HG03439 (cell line): ENCODE results near the gene ZNF888.
"Not testable (repeated sequence)": the region's sequence is repeated elsewhere in the genome, so short reads cannot be mapped to it uniquely, and the experiment has no call there.

ENCODE experiments used
- ATAC-seq: cut with Tn5 transposase; IDR thresholded peaks from one replicate; pipeline ENCODE4 v1.9.1; 2021; ENCODE audit warnings: mild to moderate bottlenecking, moderate library complexity; ENCODE audit not compliant: unreplicated experiment

The ZNF888 gene

GRCh38 chr19:52922841-52923777 lies at the start of gene ZNF888:
TSS of gene ZNF888 (minus strand) at chr19:52923428. CDS start at chr19:52917873, 5,555 bp downstream.
- peak; percentile 93 for ATAC-seq

DNA sequence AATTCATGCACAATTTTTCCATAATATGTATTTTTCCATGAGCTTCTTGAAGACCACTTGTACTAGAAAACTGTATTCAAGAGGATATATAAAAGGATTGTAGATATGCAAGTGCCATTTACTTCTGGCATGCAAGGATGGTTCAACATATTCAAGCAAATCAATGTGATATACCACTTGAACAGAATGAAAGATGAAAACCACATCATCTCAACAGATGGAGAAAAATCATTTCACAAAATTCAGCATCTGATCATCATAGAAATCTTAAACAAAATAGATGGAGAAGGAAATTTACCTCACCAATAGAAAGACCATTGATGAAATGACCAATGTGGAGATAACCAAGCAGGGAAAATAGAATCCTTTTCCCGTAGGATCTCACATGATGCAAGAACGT lies 44.5 kb upstream of the ZNF888 start:
- no peak for ATAC-seq

DNA sequence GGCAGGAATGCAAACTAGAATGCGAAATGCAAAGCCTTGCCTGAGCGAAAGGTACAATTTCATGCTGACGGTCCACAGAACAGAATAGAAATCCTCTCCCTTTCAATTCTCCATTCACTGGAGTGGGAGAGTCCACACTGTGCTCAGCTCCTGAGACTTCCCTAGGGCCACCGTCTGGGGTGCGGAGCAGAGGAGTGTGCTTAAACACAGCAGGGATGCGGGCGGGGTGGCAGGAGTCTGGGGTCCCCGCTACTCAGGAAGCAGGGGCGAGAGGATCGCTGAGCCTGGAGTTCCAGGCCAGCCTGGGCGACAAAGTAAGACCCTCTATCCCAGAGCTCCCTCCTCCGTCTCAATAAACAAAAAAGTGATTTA lies 40.0 kb upstream of the ZNF888 start:
- ATAC-seq, result peak; percentile 15

DNA sequence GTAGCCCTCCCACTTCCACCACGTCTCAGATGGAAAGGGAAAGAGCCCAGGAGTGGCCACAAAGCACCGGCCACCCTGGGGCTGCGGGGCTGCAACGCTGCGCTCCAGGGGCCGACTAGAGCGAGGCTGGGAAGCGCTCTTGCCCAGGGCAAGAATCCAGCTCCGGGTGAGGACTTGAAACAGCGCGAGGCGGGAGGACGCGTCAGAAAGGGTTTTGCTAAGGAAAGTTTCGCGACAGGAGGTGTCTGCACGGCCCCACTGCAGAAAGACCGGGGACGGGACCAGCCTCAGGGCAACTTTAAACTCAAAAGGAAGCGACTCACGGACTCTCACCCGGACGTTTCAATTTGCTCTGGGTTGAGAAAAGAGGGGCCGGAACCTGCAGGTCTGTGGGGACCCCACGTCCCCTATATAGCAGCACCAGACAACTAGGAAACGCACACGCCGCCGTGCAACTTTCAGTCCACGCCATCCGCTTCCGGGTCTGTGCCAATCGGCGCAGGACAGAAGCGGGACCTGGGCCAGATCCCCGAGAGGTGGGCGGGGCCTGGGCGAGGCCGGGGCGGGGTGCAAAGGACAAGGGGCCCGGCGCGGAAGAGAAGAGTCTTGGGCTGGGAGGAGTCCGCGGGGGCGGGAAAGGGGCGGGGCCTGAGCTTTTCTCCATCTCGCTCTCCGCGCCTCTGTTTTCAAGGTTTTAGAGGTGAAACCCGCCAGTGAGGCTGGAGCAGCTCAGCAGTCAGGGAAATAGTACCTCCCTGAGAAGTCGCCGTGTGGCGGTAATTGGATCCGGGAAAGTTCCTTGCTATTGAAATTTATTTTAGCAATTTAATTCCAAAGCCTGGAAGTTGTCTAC lies 39.4 kb upstream of the ZNF888 start, which contains the start of gene ZNF816:
Gene ZNF816 (minus strand): TSS at position 488 of the 853 bp plus-strand sequence. CDS start 6,792 bp downstream, outside the sequence.
- peak; percentile 96 for ATAC-seq

GRCh38 chr19:52961981-52962380 lies 38.8 kb upstream of the ZNF888 start:
- no peak for ATAC-seq

DNA sequence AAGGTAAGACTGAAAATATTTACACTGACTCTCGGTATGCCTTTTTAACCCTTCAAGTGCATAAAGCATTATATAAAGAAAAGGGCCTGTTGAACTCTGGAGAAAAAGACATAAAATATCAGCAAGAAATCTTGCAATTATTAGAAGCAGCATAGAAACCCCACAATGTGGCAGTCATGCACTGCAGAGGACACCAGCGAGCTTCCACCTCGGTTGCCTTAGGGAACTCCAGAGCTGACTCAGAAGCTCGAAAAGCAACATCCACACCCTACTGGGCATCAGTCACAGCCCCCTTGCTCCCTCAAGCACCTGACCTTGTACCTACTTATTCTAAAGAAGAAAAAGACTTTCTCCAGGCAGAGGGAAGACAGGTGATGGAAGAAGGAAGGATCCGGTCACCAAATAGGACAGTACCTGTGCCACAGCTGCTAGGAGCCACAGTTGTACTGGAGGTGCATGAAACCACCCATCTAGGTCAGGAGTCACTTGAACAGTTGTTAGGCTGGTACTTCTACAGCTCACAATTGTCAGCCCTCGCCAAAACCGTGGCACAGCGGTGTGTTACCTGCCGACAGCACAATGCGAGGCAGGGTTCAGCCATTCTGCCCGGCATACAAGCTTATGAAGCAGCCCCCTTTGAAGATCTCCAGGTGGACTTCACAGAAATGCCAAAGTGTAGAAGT lies 36.5 kb upstream of the ZNF888 start:
- ATAC-seq, result no peak

GRCh38 chr19:52957591-52957990 lies 34.4 kb upstream of the ZNF888 start:
- no peak for ATAC-seq

DNA sequence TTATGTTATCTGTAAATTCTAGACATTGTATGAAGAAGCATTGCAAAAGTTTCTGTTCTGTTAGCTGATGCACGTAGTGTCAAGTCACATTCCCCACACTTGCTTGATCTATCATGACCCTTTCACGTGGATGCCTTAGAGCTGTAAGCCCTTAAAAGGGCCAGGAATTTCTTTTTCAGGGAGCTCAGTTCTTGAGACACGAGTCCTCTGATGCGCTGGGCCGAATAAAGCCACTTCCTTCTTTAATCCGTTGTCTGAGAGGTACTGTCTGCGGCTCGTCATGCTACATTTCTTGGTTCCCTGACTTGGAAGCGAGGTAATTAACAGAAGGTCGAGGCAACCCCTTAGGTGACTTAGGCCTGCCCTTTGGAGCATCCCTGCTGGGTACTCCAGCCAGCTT lies 33.7 kb upstream of the ZNF888 start:
- ATAC-seq, result no peak

- ATAC-seq, result no peak
Measured at GRCh38 chr19:52949422-52949821, 26.2 kb upstream of the ZNF888 start.

GRCh38 chr19:52948025-52948770 lies 25.0 kb upstream of the ZNF888 start:
- ATAC-seq, result no peak

GRCh38 chr19:52946322-52947310 lies 23.4 kb upstream of the ZNF888 start:
- ATAC-seq, result no peak

DNA sequence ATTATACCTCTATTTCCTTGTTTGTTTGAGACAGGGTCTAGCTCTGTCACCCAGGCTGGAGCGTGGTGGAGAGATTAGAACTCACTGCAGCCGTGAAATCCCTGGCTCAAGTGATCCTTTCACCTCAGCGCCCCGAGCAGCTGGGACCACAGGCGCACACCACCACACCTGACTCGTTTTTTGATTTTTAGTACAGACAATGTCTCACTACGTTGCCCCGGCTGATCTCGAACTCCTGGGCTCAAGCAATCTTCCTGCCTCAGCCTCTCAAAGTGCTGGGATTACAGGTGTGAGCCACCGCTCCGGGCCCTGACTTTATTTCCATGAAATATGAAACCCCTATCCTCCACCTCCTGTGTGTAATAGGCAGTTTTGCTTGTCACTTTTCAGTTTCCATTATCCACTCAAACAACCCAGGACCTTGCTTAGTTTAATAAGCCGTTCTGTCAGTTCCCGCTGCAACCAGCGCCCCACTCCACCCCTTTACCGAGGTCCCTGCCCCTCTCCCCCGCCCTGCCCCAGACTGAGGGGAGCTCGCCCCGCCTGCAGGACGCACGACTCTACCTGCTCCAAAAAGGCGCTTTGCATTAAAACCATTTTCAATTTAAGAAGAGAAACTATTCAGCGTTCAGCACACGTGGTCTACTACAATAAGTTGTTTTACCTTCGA lies 22.6 kb upstream of the ZNF888 start:
- no peak for ATAC-seq

DNA sequence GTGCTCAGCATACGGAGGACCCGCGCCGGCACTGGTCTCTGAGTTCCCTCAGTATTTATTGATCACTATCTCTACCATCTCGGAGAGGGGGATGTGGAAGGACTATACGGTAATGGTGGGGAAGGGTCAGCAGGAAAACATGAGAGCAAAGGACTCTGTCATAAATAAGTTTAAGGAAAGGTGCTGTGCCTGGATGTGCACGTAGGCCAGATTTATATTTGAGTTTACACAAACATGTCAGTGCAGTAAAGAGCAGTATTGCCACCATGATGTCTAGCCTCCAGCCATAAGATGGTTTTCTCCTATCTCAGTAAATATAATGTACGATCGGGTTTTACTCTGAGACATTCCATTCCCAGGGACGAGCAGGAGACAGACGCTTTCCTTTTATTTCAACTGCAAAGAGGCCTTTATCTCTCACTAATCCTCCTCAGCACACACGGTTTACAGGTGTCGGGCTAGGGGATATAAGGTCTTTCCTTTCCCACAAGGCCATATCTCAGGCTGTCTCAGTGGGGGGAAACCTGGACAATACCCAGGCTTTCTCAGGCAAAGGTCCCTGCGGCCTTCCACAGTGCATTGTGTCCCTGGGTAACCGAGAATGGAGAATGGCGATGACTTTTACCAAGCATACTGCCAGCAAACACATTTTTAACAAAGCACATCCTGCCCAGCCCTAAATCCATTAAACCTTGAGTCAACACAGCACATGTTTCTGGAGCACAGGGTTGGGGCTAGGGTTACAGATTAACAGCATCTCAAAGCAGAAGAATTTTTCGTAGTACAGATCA lies 21.7 kb upstream of the ZNF888 start:
- ATAC-seq, result not testable (repeated sequence)

DNA sequence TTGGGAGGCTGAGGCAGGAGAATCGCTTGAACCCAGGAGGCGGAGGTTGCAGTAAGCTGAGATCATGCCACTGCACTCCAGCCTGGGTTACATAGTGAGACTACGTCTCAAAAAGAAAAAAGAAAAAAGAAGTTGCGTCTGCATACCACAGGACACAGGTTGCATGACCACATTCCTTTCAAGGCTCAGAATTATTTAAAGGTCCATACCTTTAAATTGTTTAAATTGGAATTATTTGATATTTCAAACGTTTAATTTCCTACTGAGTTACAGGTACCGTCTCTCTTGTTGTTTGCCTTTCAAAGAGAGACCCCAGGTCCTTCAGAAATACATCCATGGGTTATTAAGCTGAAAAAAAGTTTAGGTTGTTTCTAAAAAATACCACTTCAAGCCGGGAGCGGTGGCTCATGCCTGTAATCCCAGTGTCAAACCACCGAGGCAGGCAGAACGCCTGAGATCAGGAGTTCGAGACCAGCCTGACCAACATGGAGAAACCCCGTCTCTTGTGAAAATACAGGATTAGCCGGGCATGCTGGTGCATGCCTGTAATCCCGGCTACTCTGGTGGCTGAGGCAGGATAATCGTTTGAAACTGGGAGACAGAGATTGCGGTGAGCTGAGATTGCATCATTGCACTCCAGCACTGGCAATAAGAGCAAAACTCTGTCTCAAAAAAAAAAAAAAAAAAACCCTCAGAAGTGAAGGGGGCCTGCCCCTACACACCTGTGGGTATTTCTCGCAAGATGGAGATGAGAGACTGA lies 20.8 kb upstream of the ZNF888 start:
- ATAC-seq, result no peak

- ATAC-seq, result no peak
Measured at GRCh38 chr19:52943134-52943883, 20.1 kb upstream of the ZNF888 start.

- ATAC-seq, result peak; percentile 93
Measured at GRCh38 chr19:52942386-52943133, 19.3 kb upstream of the ZNF888 start.
